GM12873 (cell line): ENCODE measurements around the gene ANGPTL4.

ENCODE experiments used
- TF ChIP-seq, protein P1 (sequence below): IDR thresholded peaks from 2 replicates; pipeline ENCODE4 v1.5.1; 2012; ENCODE audit warnings: low read depth, mild to moderate bottlenecking, moderate library complexity, low read length, control low read depth; ENCODE audit not compliant: insufficient read depth; ENCODE audit errors: missing control alignments

The ANGPTL4 gene

DNA sequence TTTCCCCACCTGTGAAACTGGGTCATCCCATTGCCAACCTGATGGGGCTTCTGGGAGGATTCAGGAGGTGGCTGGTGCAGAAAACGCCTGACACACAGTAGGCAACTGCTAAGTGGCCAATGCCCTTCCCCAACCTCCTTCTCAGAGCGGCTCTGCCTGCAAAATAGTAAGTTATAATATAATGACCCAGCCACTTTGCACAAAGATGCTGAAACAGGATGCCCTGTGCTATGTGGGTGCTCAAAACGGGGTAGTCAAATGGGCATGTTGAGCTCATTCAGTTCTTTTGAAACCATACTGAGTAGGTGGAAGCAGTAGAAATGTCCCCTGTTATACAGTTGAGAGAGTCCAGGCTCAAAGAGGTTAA lies 49.7 kb downstream of the ANGPTL4 start:
- TF ChIP-seq, protein P1, sequence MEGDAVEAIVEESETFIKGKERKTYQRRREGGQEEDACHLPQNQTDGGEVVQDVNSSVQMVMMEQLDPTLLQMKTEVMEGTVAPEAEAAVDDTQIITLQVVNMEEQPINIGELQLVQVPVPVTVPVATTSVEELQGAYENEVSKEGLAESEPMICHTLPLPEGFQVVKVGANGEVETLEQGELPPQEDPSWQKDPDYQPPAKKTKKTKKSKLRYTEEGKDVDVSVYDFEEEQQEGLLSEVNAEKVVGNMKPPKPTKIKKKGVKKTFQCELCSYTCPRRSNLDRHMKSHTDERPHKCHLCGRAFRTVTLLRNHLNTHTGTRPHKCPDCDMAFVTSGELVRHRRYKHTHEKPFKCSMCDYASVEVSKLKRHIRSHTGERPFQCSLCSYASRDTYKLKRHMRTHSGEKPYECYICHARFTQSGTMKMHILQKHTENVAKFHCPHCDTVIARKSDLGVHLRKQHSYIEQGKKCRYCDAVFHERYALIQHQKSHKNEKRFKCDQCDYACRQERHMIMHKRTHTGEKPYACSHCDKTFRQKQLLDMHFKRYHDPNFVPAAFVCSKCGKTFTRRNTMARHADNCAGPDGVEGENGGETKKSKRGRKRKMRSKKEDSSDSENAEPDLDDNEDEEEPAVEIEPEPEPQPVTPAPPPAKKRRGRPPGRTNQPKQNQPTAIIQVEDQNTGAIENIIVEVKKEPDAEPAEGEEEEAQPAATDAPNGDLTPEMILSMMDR, result no peak

DNA sequence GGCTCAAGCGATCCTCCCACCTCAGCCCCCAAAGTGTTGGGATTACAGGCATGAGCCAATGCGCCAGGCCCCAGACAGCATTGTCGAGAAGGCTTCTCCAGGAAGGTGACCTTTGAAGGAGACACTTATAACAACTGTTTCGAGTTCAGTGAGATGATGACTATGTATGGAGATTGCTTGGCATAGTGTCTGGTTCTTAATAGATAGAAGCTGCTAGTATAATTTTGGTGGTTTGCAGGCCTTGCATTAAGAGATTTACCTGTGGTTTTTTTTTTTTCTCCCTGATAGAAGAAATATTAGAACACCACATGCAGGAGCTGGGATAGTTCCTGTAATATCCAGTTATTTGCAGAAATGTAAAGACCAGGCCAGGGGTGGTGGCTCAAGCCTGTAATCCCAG lies 52.8 kb downstream of the ANGPTL4 start:
- TF ChIP-seq, protein P1, result no peak

DNA sequence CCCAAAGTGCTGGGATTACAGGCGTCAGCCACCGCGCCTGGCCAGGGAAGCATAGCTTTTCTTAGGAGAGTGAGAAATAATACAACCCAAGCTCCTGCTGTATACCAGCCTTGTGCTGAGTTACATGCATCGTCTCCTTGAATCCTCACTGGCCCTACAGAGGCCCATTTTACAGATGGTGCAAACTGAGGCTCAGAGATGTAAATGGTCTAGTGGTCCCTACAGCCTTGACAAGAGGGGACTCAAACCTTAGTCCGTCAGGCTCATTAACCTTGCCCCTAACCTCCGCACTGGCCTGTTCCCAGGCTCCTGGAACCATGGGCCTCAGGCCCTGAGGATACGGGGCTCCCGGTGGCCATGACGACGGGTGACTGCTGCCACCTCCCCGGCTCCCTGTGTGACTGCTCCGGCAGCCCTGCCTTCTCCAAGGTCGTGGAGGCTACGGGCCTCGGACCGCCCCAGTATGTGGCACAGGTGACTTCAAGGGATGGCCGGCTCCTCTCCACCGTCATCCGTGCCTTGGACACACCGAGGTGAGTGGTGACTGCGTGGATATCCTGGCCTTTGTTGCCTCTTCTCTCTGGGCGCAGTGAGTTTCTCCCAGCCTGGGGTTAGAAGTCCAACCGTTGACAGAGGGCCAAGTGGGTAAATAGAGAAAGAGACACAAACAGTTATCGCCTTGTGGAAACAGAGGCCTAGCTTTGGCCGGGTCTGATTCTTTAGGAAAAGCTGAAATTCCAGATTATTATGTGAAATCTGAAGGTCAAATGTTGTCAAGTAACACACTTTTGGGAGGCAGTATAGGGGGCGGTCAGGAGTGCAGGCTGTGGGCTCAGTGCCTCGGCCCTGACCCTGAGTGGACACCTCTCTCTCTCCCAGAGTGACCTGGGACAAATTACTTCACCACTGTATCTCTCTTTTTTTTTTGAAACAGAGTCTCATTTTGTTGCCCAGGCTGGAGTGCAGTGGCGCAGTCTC lies 57.8 kb downstream of the ANGPTL4 start:
- TF ChIP-seq, protein P1, result no peak

DNA sequence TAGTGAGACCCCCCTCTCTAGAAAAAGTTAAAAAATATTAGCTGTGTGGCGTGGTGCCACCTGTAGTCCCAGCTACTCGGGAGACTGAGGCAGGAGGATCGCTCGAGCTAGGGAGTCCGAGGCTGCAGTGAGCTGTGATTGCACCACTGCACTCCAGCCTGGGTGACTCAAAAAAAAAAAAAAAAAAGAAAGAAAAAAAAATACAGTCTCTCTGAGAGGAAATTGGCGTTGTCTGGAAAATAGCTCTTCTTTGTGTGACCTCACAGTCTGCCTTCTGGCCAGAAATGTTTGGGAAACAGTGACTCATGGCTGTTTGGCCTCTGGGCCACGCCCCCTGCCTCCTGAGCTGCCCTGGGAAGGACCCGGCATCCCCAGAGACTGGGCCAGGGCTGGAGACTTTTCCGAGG lies 59.9 kb downstream of the ANGPTL4 start:
- TF ChIP-seq, protein P1, result no peak
